Hindlimb muscle (tissue), 1 donor: Measurements from ENCODE around the gene TTC28. TPM values are rescaled to one million over a fixed set of nuclear protein-coding genes. Genes with fewer than 3 reads are reported as not detected.

ENCODE experiments used
- DNase-seq: peaks from one replicate; pipeline ENCODE4 v3.0.0-alpha.2; 2013
- polyA plus RNA-seq: library from polyadenylated mRNA; unstranded; fragments of 120-200 nt; gene quantifications from one replicate; pipeline ENCODE4 v1.2.1, GENCODE V29; 2013; ENCODE audit not compliant: insufficient read length

The TTC28 gene
- polyA plus RNA-seq, 1 donor = 30.7 TPM

GRCh38 chr22:28015676-28016601 lies 663.7 kb downstream of the TTC28 start:
- no peak for DNase-seq

GRCh38 chr22:28015046-28015425 lies 664.6 kb downstream of the TTC28 start:
- no peak for DNase-seq

GRCh38 chr22:28014211-28015045 lies 665.2 kb downstream of the TTC28 start:
- DNase-seq = no peak

- DNase-seq = no peak
These were observed 666.0 kb downstream of the TTC28 start for GRCh38 chr22:28013611-28014010.

- no peak for DNase-seq
These were observed 666.7 kb downstream of the TTC28 start for GRCh38 chr22:28012832-28013460.

GRCh38 chr22:28009272-28009827 lies 670.3 kb downstream of the TTC28 start:
- DNase-seq = peak; percentile 74

- no peak for DNase-seq
These were observed 671.0 kb downstream of the TTC28 start for GRCh38 chr22:28008649-28009048.

- no peak for DNase-seq
These were observed 671.6 kb downstream of the TTC28 start for GRCh38 chr22:28008056-28008455.

GRCh38 chr22:28006271-28006670 lies 673.4 kb downstream of the TTC28 start:
- no peak for DNase-seq

- no peak for DNase-seq
These were observed 674.1 kb downstream of the TTC28 start for GRCh38 chr22:28005513-28005912.

GRCh38 chr22:28004021-28004420 lies 675.6 kb downstream of the TTC28 start:
- DNase-seq = no peak

- no peak for DNase-seq
These were observed 676.6 kb downstream of the TTC28 start for GRCh38 chr22:28002863-28003565.

GRCh38 chr22:28002181-28002700 lies 677.4 kb downstream of the TTC28 start:
- DNase-seq = no peak

GRCh38 chr22:28001171-28001835 lies 678.3 kb downstream of the TTC28 start:
- no peak for DNase-seq

- no peak for DNase-seq
These were observed 679.3 kb downstream of the TTC28 start for GRCh38 chr22:28000361-28000760.

GRCh38 chr22:27999876-28000275 lies 679.8 kb downstream of the TTC28 start:
- no peak for DNase-seq

GRCh38 chr22:27998511-27999410 lies 680.9 kb downstream of the TTC28 start:
- no peak for DNase-seq

GRCh38 chr22:27997538-27997937 lies 682.1 kb downstream of the TTC28 start:
- DNase-seq = no peak

- DNase-seq = no peak
These were observed 682.7 kb downstream of the TTC28 start for GRCh38 chr22:27996981-27997380.

GRCh38 chr22:27996529-27996925 lies 683.1 kb downstream of the TTC28 start:
- no peak for DNase-seq
